ENCODE results near the gene MTRF1.
A peak's percentile ranks its signal among the peaks of the same experiment; 100 is the strongest.

MTRF1 gene

GRCh38 chr13:41263261-41263971 is at the start of gene MTRF1:
MTRF1 (minus strand) TSS chr13:41263576; CDS start chr13:41260907, 2,669 bp downstream.
- no peak for TF ChIP-seq CTCF (IDR thresholded peaks at IDR 0.05; ENCODE audit: extremely low read depth, insufficient read depth, missing control alignments)
- in situ Hi-C loops (cut with MboI; ENCODE audit: low pct_unique_long_range_greater_than_20kb, low sequenced_read_pairs, unreplicated experiment): no loop called here
- peak; percentile 82 for DNase-seq (ENCODE audit: low spot score)

- DNase-seq (ENCODE audit: low spot score): no peak
- TF ChIP-seq CTCF (IDR thresholded peaks at IDR 0.05; ENCODE audit: extremely low read depth, insufficient read depth, missing control alignments): no peak
- in situ Hi-C loops (cut with MboI; ENCODE audit: low pct_unique_long_range_greater_than_20kb, low sequenced_read_pairs, unreplicated experiment): no loop called here
Observed at GRCh38 chr13:41313117-41313516, 49.7 kb upstream of the MTRF1 start.

GRCh38 chr13:41312176-41312500 is 48.8 kb upstream of the MTRF1 start:
- no peak for TF ChIP-seq CTCF (IDR thresholded peaks at IDR 0.05; ENCODE audit: extremely low read depth, insufficient read depth, missing control alignments)
- in situ Hi-C loops (cut with MboI; ENCODE audit: low pct_unique_long_range_greater_than_20kb, low sequenced_read_pairs, unreplicated experiment): no loop called here
- DNase-seq (ENCODE audit: low spot score): peak; percentile 50

- peak; percentile 48 for DNase-seq (ENCODE audit: low spot score)
- in situ Hi-C loops (cut with MboI; ENCODE audit: low pct_unique_long_range_greater_than_20kb, low sequenced_read_pairs, unreplicated experiment): no loop called here
- TF ChIP-seq CTCF (IDR thresholded peaks at IDR 0.05; ENCODE audit: extremely low read depth, insufficient read depth, missing control alignments): no peak
Observed at GRCh38 chr13:41311406-41312175, 48.2 kb upstream of the MTRF1 start.

- TF ChIP-seq CTCF (IDR thresholded peaks at IDR 0.05; ENCODE audit: extremely low read depth, insufficient read depth, missing control alignments): no peak
- DNase-seq (ENCODE audit: low spot score): peak; percentile 95
- in situ Hi-C loops (cut with MboI; ENCODE audit: low pct_unique_long_range_greater_than_20kb, low sequenced_read_pairs, unreplicated experiment): no loop called here
Observed at GRCh38 chr13:41310963-41311405, 47.6 kb upstream of the MTRF1 start, which contains the start of gene NAA16. NAA16 (plus strand) TSS chr13:41311267; CDS start chr13:41311529, 262 bp downstream.

GRCh38 chr13:41307884-41308640 is 44.7 kb upstream of the MTRF1 start:
- no peak for DNase-seq (ENCODE audit: low spot score)
- no peak for TF ChIP-seq CTCF (IDR thresholded peaks at IDR 0.05; ENCODE audit: extremely low read depth, insufficient read depth, missing control alignments)
- in situ Hi-C loops (cut with MboI; ENCODE audit: low pct_unique_long_range_greater_than_20kb, low sequenced_read_pairs, unreplicated experiment): no loop called here
